Stimulated activated CD8-positive, alpha-beta memory T cell treated with anti-CD3 and anti-CD28 coated beads, Interleukin-2, amount 100 ng/mL, for 1 hour (primary cell): ENCODE measurements around the gene AP1B1.
"Not testable (repeated sequence)": the region's sequence is repeated elsewhere in the genome, so short reads cannot be mapped to it uniquely, and the experiment has no call there.

Source experiments
- DNase-seq, 2 donors: peaks; one replicate each; pipeline ENCODE4 v3.0.0-alpha.2; 2020; ENCODE audit warnings: low read depth in 2 of 2

The AP1B1 gene

GRCh38 chr22:29348956-29349355 lies 39.4 kb downstream of the AP1B1 start:
- DNase-seq: no peak

GRCh38 chr22:29348041-29348440 lies 40.3 kb downstream of the AP1B1 start:
- no peak for DNase-seq

- no peak for DNase-seq
Measured at GRCh38 chr22:29346659-29347058, 41.7 kb downstream of the AP1B1 start.

GRCh38 chr22:29345932-29346331 lies 42.4 kb downstream of the AP1B1 start:
- no peak for DNase-seq

GRCh38 chr22:29344889-29345288 lies 43.5 kb downstream of the AP1B1 start:
- DNase-seq: not testable (repeated sequence)

GRCh38 chr22:29344137-29344536 lies 44.2 kb downstream of the AP1B1 start:
- no peak for DNase-seq

- DNase-seq: no peak
Measured at GRCh38 chr22:29343313-29343805, 45.0 kb downstream of the AP1B1 start.

- DNase-seq: no peak
Measured at GRCh38 chr22:29342577-29343312, 45.6 kb downstream of the AP1B1 start.

GRCh38 chr22:29342177-29342576 lies 46.2 kb downstream of the AP1B1 start:
- DNase-seq: no peak

- no peak for DNase-seq
Measured at GRCh38 chr22:29341849-29342127, 46.6 kb downstream of the AP1B1 start.

- DNase-seq: no peak
Measured at GRCh38 chr22:29341056-29341848, 47.1 kb downstream of the AP1B1 start.

- no peak for DNase-seq
Measured at GRCh38 chr22:29340566-29340965, 47.8 kb downstream of the AP1B1 start.

- no peak for DNase-seq
Measured at GRCh38 chr22:29339381-29340235, 48.8 kb downstream of the AP1B1 start.

- DNase-seq: no peak
Measured at GRCh38 chr22:29338398-29338797, 50.0 kb downstream of the AP1B1 start.

GRCh38 chr22:29337631-29338284 lies 50.6 kb downstream of the AP1B1 start:
- no peak for DNase-seq

- DNase-seq: no peak
Measured at GRCh38 chr22:29336751-29337490, 51.4 kb downstream of the AP1B1 start.

GRCh38 chr22:29335656-29336055 lies 52.7 kb downstream of the AP1B1 start:
- DNase-seq: no peak

- no peak for DNase-seq
Measured at GRCh38 chr22:29334696-29335344, 53.5 kb downstream of the AP1B1 start.

GRCh38 chr22:29334148-29334547 lies 54.2 kb downstream of the AP1B1 start:
- no peak for DNase-seq

GRCh38 chr22:29332886-29333496 lies 55.4 kb downstream of the AP1B1 start:
- DNase-seq: no peak
